Liver (tissue), 9 donors: ENCODE measurements around the gene GRAMD1A. TPM values are rescaled to one million over a fixed set of nuclear protein-coding genes. Genes with fewer than 3 reads are reported as not detected.
"Not testable (repeated sequence)": the region's sequence is repeated elsewhere in the genome, so short reads cannot be mapped to it uniquely, and the experiment has no call there.

Source experiments
- DNase-seq: peaks from one replicate; pipeline ENCODE4 v3.0.0-alpha.2; 2017; ENCODE audit warnings: low spot score
- H3K27ac ChIP-seq, 2 donors: one replicate each; pipeline ENCODE4 v1.7.0; 2013; ENCODE audit warnings: inconsistent platforms in 2 of 2, low read length in 2 of 2, control low read depth in 1 of 2, low read depth in 1 of 2, mild to moderate bottlenecking in 1 of 2
- H3K27me3 ChIP-seq, 4 donors: one replicate each; pipeline versions ENCODE4 v1.6.1 to v1.7.0; 2013; ENCODE audit warnings: low read length in 3 of 4, inconsistent platforms in 1 of 4, mild to moderate bottlenecking in 1 of 4, moderate library complexity in 1 of 4; ENCODE audit not compliant: control insufficient read depth in 4 of 4, insufficient read depth in 4 of 4
- H3K36me3 ChIP-seq, 4 donors: one replicate each; pipeline versions ENCODE4 v1.6.1 to v1.7.0; 2013; ENCODE audit warnings: low read length in 3 of 4, mild to moderate bottlenecking in 3 of 4, low read depth in 1 of 4, moderate library complexity in 1 of 4; ENCODE audit not compliant: control insufficient read depth in 4 of 4, insufficient read depth in 3 of 4
- H3K4me1 ChIP-seq, 4 donors: one replicate each; pipeline versions ENCODE4 v1.6.1 to v1.7.0; 2013; ENCODE audit warnings: low read length in 3 of 4, mild to moderate bottlenecking in 3 of 4, moderate library complexity in 1 of 4; ENCODE audit not compliant: control insufficient read depth in 4 of 4, insufficient read depth in 4 of 4
- H3K4me3 ChIP-seq, 3 donors: one replicate each; pipeline versions ENCODE4 v1.6.1 to v1.7.0; 2013; ENCODE audit warnings: low read length in 3 of 3, control low read depth in 1 of 3, low read depth in 1 of 3, mild to moderate bottlenecking in 1 of 3
- H3K9ac ChIP-seq, 2 donors: one replicate each; pipeline ENCODE4 v1.7.0; 2013; ENCODE audit warnings: low read length in 2 of 2, mild to moderate bottlenecking in 2 of 2, moderate library complexity in 2 of 2, control low read depth in 1 of 2, low read depth in 1 of 2
- H3K9me3 ChIP-seq, 4 donors: one replicate each; pipeline versions ENCODE4 v1.6.1 to v1.7.0; 2013; ENCODE audit warnings: low read length in 3 of 4; ENCODE audit not compliant: control insufficient read depth in 4 of 4
- CTCF ChIP-seq: fragments of 150-350 bp; IDR thresholded peaks from 2 replicates; pipeline ENCODE4 v1.5.1; 2017; ENCODE audit warnings: improper control_type of control experiment, low read depth, low read length; ENCODE audit not compliant: missing input control
- EGR1 ChIP-seq, 2 donors: IDR thresholded peaks; 2 replicates each; pipeline ENCODE4 v1.6.1; 2016 to 2018; ENCODE audit warnings: antibody characterized with exemption in 2 of 2, low read depth in 2 of 2
- RAD21 ChIP-seq, 2 donors: IDR thresholded peaks; 2 replicates each; pipeline ENCODE4 v1.6.1; 2016; ENCODE audit warnings: antibody characterized with exemption in 2 of 2, mild to moderate bottlenecking in 2 of 2
- RXRA ChIP-seq, 2 donors: IDR thresholded peaks; 2 replicates each; pipeline ENCODE4 v1.6.1; 2017 to 2018; ENCODE audit warnings: antibody characterized with exemption in 2 of 2, mild to moderate bottlenecking in 1 of 2
- WGBS: extraction: QIAGEN DNeasy Blood & Tissue Kit; methylation state at CpG from one replicate; pipeline ENCODE4 v1.1.7; 2013; 5-methylcytosine and 5-hydroxymethylcytosine counted together
- polyA plus RNA-seq, 2 donors: library from polyadenylated mRNA; stranded (reverse) in 1 of 2; unstranded in 1 of 2; fragments of 200-250 nt in 1 of 2; fragments of >200 nt in 1 of 2; fragmentation: Nextera tagmentation in 1 of 2; extraction: Ambion mirVana in 1 of 2; gene quantifications; one replicate each; pipeline versions ENCODE4 v1.2.1 to v1.2.3, GENCODE V29; 2013 to 2015
- total RNA-seq, 2 donors: library from RNA; depleted of rRNA; stranded (reverse); fragments of >200 nt; gene quantifications; one replicate each; pipeline ENCODE4 v1.2.3, GENCODE V29; 2014
- TF ChIP-seq, protein P1 (sequence below): IDR thresholded peaks from 2 replicates; pipeline ENCODE4 v1.6.1; 2016; ENCODE audit warnings: antibody characterized with exemption, mild to moderate bottlenecking
- donor health status: healthy.
- donor health status: healthy.
- donor health status: healthy.
- donor health status: healthy.
- donor health status: healthy.

Gene GRAMD1A
- total and polyA plus RNA-seq, 4 donors = 8.6 to 14.1 (median 11.2) TPM

GRCh38 chr19:35013041-35013819 is 13.1 kb downstream of the GRAMD1A start:
- no peaks in the 10 kb centered on the region for H3K9me3 ChIP-seq

DNA sequence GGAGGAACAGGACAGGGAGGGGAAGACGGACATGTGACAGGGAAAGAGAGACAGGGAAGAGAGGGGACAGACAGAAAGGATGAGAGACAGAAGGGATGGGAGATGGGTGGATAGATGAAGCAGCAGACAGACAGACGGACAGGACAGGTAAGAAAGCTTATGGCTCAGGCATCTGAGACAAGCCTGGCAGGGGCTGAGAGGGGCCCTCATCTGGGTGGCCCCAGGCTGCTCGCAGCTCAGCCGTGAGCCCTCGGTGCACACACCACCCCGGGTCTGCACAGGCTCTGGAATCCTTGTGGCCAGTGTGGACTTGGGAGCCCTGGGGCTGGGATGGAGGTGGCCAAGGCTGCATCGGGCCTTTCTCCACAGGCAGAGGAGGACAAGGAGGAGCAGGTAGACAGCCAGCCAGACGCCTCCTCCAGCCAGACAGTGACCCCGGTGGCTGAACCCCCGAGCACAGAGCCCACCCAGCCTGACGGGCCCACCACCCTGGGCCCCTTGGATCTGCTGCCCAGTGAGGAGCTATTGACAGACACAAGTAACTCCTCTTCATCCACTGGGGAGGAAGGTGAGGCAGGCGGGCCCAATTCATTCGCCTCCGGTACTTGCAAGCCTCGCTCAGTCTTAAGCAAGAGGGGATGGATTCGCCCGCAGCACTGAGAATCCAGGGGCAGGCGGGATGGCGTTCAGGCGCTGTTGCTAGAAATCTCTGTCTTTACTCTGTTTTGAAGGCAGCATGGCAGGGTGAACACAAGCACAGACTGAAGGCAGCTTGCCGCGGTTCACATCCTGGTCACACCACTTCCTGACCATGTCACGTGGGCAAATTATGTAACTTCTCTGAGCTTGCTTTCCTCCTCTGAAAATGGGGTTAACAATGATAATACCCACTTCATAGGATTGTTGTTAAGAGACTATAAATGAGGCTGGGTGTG is 14.0 kb downstream of the GRAMD1A start:
- no peak overlapping the region for H3K9ac ChIP-seq
- 79% methylated on average over 23 of the region's 23 CpGs for WGBS
- DNase-seq = no peak
- H3K4me1 ChIP-seq = peaks cover 0 to 14% (median 7%) of the 10 kb centered on the region in 4 donors
- H3K4me3 ChIP-seq = no peak overlapping the region
- H3K9me3 ChIP-seq = no peaks in the 10 kb centered on the region
- peak overlapping the region in 1 of 2 donors; percentile 6 for H3K27ac ChIP-seq
- TF ChIP-seq, protein P1, sequence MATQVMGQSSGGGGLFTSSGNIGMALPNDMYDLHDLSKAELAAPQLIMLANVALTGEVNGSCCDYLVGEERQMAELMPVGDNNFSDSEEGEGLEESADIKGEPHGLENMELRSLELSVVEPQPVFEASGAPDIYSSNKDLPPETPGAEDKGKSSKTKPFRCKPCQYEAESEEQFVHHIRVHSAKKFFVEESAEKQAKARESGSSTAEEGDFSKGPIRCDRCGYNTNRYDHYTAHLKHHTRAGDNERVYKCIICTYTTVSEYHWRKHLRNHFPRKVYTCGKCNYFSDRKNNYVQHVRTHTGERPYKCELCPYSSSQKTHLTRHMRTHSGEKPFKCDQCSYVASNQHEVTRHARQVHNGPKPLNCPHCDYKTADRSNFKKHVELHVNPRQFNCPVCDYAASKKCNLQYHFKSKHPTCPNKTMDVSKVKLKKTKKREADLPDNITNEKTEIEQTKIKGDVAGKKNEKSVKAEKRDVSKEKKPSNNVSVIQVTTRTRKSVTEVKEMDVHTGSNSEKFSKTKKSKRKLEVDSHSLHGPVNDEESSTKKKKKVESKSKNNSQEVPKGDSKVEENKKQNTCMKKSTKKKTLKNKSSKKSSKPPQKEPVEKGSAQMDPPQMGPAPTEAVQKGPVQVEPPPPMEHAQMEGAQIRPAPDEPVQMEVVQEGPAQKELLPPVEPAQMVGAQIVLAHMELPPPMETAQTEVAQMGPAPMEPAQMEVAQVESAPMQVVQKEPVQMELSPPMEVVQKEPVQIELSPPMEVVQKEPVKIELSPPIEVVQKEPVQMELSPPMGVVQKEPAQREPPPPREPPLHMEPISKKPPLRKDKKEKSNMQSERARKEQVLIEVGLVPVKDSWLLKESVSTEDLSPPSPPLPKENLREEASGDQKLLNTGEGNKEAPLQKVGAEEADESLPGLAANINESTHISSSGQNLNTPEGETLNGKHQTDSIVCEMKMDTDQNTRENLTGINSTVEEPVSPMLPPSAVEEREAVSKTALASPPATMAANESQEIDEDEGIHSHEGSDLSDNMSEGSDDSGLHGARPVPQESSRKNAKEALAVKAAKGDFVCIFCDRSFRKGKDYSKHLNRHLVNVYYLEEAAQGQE = no peak
- no peaks in the 10 kb centered on the region for H3K27me3 ChIP-seq
- H3K36me3 ChIP-seq = peaks cover 0 to 10% (median 6%) of the 10 kb centered on the region in 4 donors

More at GRCh38 chr19:35013041-35013819, 13.1 kb downstream of the GRAMD1A start:
- DNase-seq = peak; percentile 78
- Histone ChIP-seq H3K4me3 (no peak overlapping the region), H3K27ac (no peak overlapping the region), H3K4me1 (peaks cover 0 to 14% (median 7%) of the 10 kb centered on the region in 4 donors), H3K36me3 (peaks cover 0 to 10% (median 6%) of the 10 kb centered on the region in 4 donors), H3K27me3 (no peaks in the 10 kb centered on the region), H3K9ac (no peak overlapping the region)
- TF ChIP-seq EGR1 (IDR thresholded peaks at IDR 0.05; ENCODE audit: low read depth in 2 of 2) = no peak
- peak; percentile 14 to 57 for TF ChIP-seq RXRA (IDR thresholded peaks at IDR 0.05)
- peak; percentile 99 for TF ChIP-seq CTCF
- peak; percentile 96 to 97 for TF ChIP-seq RAD21 (IDR thresholded peaks at IDR 0.05)
- 51% methylated on average over 32 of the region's 32 CpGs for WGBS

- not testable (repeated sequence) for H3K4me3 ChIP-seq, H3K27ac ChIP-seq, H3K9ac ChIP-seq, H3K27me3 ChIP-seq, DNase-seq, H3K9me3 ChIP-seq
- peaks cover 2 to 13% (median 7%) of the 10 kb centered on the region in 4 donors for H3K36me3 ChIP-seq
- peaks cover 0 to 14% (median 7%) of the 10 kb centered on the region in 4 donors for H3K4me1 ChIP-seq
- 95% methylated on average over 4 of the region's 4 CpGs for WGBS
Observed at GRCh38 chr19:35014774-35015173, 14.7 kb downstream of the GRAMD1A start.
